Measurements from ENCODE around the gene THBD. TPM values are rescaled to one million over a fixed set of nuclear protein-coding genes. Genes with fewer than 3 reads are reported as not detected.

THBD gene
- total and polyA plus RNA-seq, 2 experiments from 2014 or later: 0.10 to 0.97 TPM

GRCh38 chr20:23032056-23032749 is 17.3 kb downstream of the THBD start:
- H3K79me2 ChIP-seq (replicated peaks; ENCODE audit: insufficient read depth): no peaks in the 10 kb centered on the region
- 0 out of 2 replicates have a peak, but pooled peaks cover 6% of the 10 kb centered on the region for H3K9me2 ChIP-seq (ENCODE audit: insufficient read depth)
- Mint-ChIP-seq H3K4me1 (peaks cover 2% of the 10 kb centered on the region; the same call in 2 of the 3 replicates), H3K27me3 (ENCODE audit: insufficient read depth, low read depth, poor library complexity) (peaks cover 33% of the 10 kb centered on the region), H3K36me3 (ENCODE audit: low read depth) (no peaks in the 10 kb centered on the region), H3K27ac (no peak overlapping the region), H3K4me3 (no peak overlapping the region), H3K9me3 (no peaks in the 10 kb centered on the region)
- no peak for TF ChIP-seq REST (IDR thresholded peaks at IDR 0.05; ENCODE audit: unreplicated experiment)
- no peak for TF ChIP-seq NANOG (IDR thresholded peaks at IDR 0.05; ENCODE audit: borderline replicate concordance)
- TF ChIP-seq EZH2 (IDR thresholded peaks at IDR 0.05; ENCODE audit: low read depth, unreplicated experiment): no peak
- no peak for TF ChIP-seq ZNF331 (CRISPR knock-in tag; IDR thresholded peaks at IDR 0.05; ENCODE audit: low read depth)
- no peak for TF ChIP-seq ETS1 (IDR thresholded peaks at IDR 0.05)
- no peak for TF ChIP-seq STAT1 (IDR thresholded peaks at IDR 0.05; ENCODE audit: unreplicated experiment)
- no peak for TF ChIP-seq EZH2phosphoT487 (IDR thresholded peaks at IDR 0.05; ENCODE audit: unreplicated experiment)
- TF ChIP-seq ZNF114 (CRISPR knock-in tag; IDR thresholded peaks at IDR 0.05): no peak
- TF ChIP-seq ZNF462 (CRISPR knock-in tag; IDR thresholded peaks at IDR 0.05): no peak
- no peak overlapping the region for H3K4me3 ChIP-seq
- no peaks in the 10 kb centered on the region for H3K4me1 ChIP-seq (ENCODE audit: insufficient read depth)
- no peak overlapping the region for H3K27ac ChIP-seq (ENCODE audit: low read depth)
- ATAC-seq (no peak), DNase-seq (ENCODE audit: low spot score) (no peak)
- no peaks in the 10 kb centered on the region for H3F3A ChIP-seq (replicated peaks; ENCODE audit: low read depth)
- peaks cover 37% of the 10 kb centered on the region for H3K27me3 ChIP-seq (ENCODE audit: insufficient read depth)
- H2AFZ ChIP-seq: no peak overlapping the region
- H4K20me1 ChIP-seq (replicated peaks; ENCODE audit: insufficient read depth): no peaks in the 10 kb centered on the region
- no peaks in the 10 kb centered on the region for H3K36me3 ChIP-seq (ENCODE audit: insufficient read depth)
- no peak overlapping the region for H3K4me2 ChIP-seq
